Endothelial cell (in vitro differentiated cells): ENCODE data around the gene CAST. TPM values are rescaled to one million over a fixed set of nuclear protein-coding genes. Genes with fewer than 3 reads are reported as not detected.

Source experiments
- DNase-seq: peaks from one replicate; pipeline ENCODE4 v3.0.0; 2021; ENCODE audit warnings: low spot score
- H3K27ac Mint-ChIP-seq: one replicate; pipeline ENCODE4 v1.8.0; 2021; ENCODE audit warnings: mixed read lengths, inconsistent platforms; ENCODE audit not compliant: unreplicated experiment
- H3K27me3 Mint-ChIP-seq: one replicate; pipeline ENCODE4 v1.8.0; 2021; ENCODE audit warnings: mild to moderate bottlenecking, moderate library complexity, mixed read lengths, inconsistent platforms; ENCODE audit not compliant: unreplicated experiment
- H3K36me3 Mint-ChIP-seq: one replicate; pipeline ENCODE4 v1.8.0; 2021; ENCODE audit warnings: mild to moderate bottlenecking, low read depth, mixed read lengths, inconsistent platforms; ENCODE audit not compliant: unreplicated experiment
- H3K4me1 Mint-ChIP-seq: one replicate; pipeline ENCODE4 v1.8.0; 2021; ENCODE audit warnings: mild to moderate bottlenecking, mixed read lengths, inconsistent platforms; ENCODE audit not compliant: unreplicated experiment
- H3K4me3 Mint-ChIP-seq: one replicate; pipeline ENCODE4 v1.8.0; 2021; ENCODE audit warnings: mild to moderate bottlenecking, mixed read lengths, inconsistent platforms; ENCODE audit not compliant: unreplicated experiment
- H3K9me3 Mint-ChIP-seq: one replicate; pipeline ENCODE4 v1.8.0; 2021; ENCODE audit warnings: mixed read lengths, inconsistent platforms; ENCODE audit not compliant: unreplicated experiment
- total RNA-seq: library from RNA; stranded (reverse); fragmentation: NEBNext Ultra II Directional; extraction: Animal tissue kit (Norgen Biotek cat#: 25700); gene quantifications from one replicate; pipeline ENCODE4 v1.2.1, GENCODE V29; 2021; ENCODE audit not compliant: unreplicated experiment
- TF ChIP-seq, protein P1 (sequence below): fragments of 200-600 bp; sonication (generic); IDR thresholded peaks from one replicate; pipeline ENCODE4 v1.5.0; 2021; ENCODE audit warnings: antibody characterized with exemption; ENCODE audit not compliant: unreplicated experiment

The CAST gene
- total RNA-seq, 1 donor from 2014 or later = 105 TPM

DNA sequence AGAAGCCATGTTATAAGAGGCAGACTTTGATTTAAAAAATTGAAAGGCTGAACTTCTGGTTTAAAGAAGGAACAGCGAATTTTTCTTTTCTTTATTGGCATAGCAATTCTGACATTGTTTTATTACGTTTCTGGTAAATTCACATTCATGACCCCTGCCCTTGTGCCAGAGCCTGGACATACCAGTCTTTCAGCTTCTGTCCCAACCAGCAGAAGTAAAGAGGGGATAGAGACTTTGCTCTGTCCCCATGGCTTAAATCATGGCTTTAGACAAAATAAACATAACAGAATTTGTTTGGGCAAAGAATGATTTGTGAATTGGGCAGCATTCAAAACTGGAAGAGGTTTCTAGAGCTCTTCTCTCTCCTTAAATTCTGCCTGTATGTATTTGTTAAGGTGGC lies 15.3 kb downstream of the CAST start:
- Mint-ChIP-seq H3K4me3 (no peak overlapping the region), H3K27me3 (no peaks in the 10 kb centered on the region), H3K9me3 (no peaks in the 10 kb centered on the region), H3K36me3 (no peaks in the 10 kb centered on the region), H3K4me1 (no peaks in the 10 kb centered on the region), H3K27ac (no peak overlapping the region)
- DNase-seq = no peak
- TF ChIP-seq, protein P1, sequence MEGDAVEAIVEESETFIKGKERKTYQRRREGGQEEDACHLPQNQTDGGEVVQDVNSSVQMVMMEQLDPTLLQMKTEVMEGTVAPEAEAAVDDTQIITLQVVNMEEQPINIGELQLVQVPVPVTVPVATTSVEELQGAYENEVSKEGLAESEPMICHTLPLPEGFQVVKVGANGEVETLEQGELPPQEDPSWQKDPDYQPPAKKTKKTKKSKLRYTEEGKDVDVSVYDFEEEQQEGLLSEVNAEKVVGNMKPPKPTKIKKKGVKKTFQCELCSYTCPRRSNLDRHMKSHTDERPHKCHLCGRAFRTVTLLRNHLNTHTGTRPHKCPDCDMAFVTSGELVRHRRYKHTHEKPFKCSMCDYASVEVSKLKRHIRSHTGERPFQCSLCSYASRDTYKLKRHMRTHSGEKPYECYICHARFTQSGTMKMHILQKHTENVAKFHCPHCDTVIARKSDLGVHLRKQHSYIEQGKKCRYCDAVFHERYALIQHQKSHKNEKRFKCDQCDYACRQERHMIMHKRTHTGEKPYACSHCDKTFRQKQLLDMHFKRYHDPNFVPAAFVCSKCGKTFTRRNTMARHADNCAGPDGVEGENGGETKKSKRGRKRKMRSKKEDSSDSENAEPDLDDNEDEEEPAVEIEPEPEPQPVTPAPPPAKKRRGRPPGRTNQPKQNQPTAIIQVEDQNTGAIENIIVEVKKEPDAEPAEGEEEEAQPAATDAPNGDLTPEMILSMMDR = no peak

DNA sequence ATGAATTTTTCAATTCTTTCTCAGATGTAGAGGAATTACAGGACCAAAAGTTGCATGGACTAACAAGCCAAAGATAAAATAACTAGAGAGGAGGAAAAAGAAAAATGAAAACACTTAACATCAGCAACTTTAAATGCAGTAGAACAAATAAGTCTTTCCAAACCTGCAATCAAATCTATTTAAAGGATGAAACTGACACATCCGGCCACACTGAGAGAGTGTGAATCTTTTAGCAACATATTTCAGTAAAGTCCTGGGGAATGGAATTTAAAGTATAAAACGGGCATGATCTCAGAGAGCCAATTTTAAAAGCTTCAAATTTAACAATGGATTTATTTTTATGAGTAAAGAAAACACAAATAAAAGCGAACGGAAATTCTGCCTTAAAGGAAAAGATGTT lies 17.1 kb downstream of the CAST start:
- H3K36me3 Mint-ChIP-seq = no peaks in the 10 kb centered on the region
- H3K4me3 Mint-ChIP-seq = no peak overlapping the region
- TF ChIP-seq, protein P1 = no peak
- H3K9me3 Mint-ChIP-seq = no peaks in the 10 kb centered on the region
- no peak overlapping the region for H3K27ac Mint-ChIP-seq
- DNase-seq = no peak
- H3K27me3 Mint-ChIP-seq = no peaks in the 10 kb centered on the region
- no peaks in the 10 kb centered on the region for H3K4me1 Mint-ChIP-seq

DNA sequence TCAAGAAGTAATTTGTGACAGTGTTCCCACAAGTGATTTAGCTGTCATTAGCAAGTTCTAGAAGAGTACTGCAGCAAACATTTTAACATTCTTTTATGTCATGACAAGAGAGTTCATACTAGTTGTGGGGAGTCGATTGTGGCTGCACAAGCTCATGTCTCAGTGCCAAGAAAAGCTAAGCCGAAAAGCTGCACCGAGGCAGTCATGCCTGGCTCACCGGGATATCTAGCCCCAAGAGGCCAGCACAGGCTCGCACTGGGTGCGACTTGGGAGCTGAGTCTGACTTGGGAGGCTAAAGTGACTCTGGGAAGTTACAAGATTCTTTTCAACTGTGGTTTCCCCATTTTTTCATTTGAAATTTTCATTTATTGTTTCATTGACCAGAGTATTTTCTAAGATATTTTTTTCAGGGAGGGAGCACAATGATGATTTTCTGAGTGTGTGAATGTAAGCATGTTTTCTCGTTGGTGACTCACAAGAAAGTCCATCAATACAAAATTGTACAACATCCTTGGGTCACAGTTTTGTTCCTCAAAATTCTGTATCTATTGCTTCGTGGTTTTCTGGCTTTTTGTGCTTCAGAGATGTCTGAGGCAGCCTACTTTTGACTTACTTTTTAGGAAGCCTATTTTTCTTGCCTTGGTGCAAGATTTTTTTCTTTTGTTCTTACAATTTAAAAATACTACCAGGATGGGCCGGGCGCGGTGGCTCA lies 18.7 kb downstream of the CAST start:
- no peaks in the 10 kb centered on the region for H3K36me3 Mint-ChIP-seq
- no peaks in the 10 kb centered on the region for H3K4me1 Mint-ChIP-seq
- no peak overlapping the region for H3K27ac Mint-ChIP-seq
- TF ChIP-seq, protein P1 = no peak
- no peaks in the 10 kb centered on the region for H3K27me3 Mint-ChIP-seq
- H3K9me3 Mint-ChIP-seq = no peaks in the 10 kb centered on the region
- DNase-seq = no peak
- H3K4me3 Mint-ChIP-seq = no peak overlapping the region

DNA sequence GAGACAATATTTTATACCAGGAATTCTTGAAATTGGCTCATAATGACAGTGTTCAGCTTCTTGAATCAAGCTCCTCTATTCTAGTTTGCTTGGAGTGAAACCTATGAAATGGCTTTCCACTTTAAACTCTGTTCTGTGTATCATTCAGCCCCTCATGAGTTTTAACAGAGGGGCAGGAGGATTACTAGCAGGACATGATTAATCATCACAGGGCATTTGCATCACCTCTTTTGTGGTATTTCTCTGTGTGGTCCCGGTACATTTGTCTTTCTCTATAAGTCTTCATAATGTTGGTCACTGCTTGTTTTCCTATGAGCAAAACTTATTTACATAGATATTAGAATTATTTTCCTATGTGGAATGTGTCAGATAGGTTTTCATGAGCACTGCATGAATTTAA lies 21.2 kb downstream of the CAST start:
- TF ChIP-seq, protein P1 = no peak
- no peak overlapping the region for H3K4me3 Mint-ChIP-seq
- H3K36me3 Mint-ChIP-seq = no peaks in the 10 kb centered on the region
- no peaks in the 10 kb centered on the region for H3K9me3 Mint-ChIP-seq
- H3K27me3 Mint-ChIP-seq = no peaks in the 10 kb centered on the region
- no peaks in the 10 kb centered on the region for H3K4me1 Mint-ChIP-seq
- no peak overlapping the region for H3K27ac Mint-ChIP-seq
- no peak for DNase-seq

DNA sequence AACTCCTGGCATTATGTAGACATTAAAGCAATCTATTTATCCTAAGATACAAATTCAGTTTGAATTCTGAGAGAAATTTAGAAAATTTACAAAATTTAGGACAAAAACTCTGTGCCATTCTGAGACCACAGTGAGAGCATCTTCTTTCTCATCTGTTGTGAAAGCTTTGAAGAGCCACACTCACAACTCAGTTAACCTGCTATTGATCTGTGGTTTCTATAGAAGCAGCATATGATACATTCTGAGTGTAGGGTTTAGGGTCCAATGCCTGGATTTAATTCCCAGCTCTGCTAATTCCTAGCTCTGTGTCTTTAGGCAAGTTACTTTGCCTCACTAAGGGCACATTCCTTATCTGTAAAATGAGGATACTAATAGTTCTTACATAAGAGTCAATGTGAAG lies 21.6 kb downstream of the CAST start:
- no peak overlapping the region for H3K4me3 Mint-ChIP-seq
- no peak overlapping the region for H3K27ac Mint-ChIP-seq
- no peaks in the 10 kb centered on the region for H3K9me3 Mint-ChIP-seq
- no peaks in the 10 kb centered on the region for H3K27me3 Mint-ChIP-seq
- TF ChIP-seq, protein P1 = no peak
- DNase-seq = no peak
- no peaks in the 10 kb centered on the region for H3K4me1 Mint-ChIP-seq
- no peaks in the 10 kb centered on the region for H3K36me3 Mint-ChIP-seq
